Kidney (tissue), 14 donors: Measurements from ENCODE around the gene MPO. TPM values are rescaled to one million over a fixed set of nuclear protein-coding genes. Genes with fewer than 3 reads are reported as not detected.

ENCODE experiments used
- DNase-seq, 5 donors: peaks; one replicate each; pipeline ENCODE4 v3.0.0-alpha.2; 2013 to 2020
- FAIRE-seq: peaks from 2 replicates; lab custom pipeline; 2012; peaks lifted over from hg19 to GRCh38; lab: Jason Lieb, UNC
- H3K27ac ChIP-seq, 2 donors: one replicate each; pipeline ENCODE4 v1.7.0; 2013; ENCODE audit warnings: low read depth in 2 of 2, low read length in 2 of 2, inconsistent platforms in 1 of 2
- H3K27me3 ChIP-seq: one replicate; pipeline ENCODE4 v1.7.1; 2013; ENCODE audit warnings: low read length, inconsistent platforms; ENCODE audit not compliant: control insufficient read depth, insufficient read depth
- H3K36me3 ChIP-seq, 3 donors: one replicate each; pipeline versions ENCODE4 v1.7.0 to v1.7.1; 2013; ENCODE audit warnings: low read length in 3 of 3, control low read depth in 1 of 3, inconsistent platforms in 1 of 3; ENCODE audit not compliant: insufficient read depth in 3 of 3, control insufficient read depth in 2 of 3
- H3K4me1 ChIP-seq, 3 donors: one replicate each; pipeline versions ENCODE4 v1.7.0 to v1.7.1; 2013; ENCODE audit warnings: low read length in 3 of 3, inconsistent platforms in 1 of 3, low read depth in 1 of 3; ENCODE audit not compliant: control insufficient read depth in 2 of 3, insufficient read depth in 2 of 3
- H3K4me3 ChIP-seq, 3 donors: one replicate each; pipeline versions ENCODE4 v1.7.0 to v1.8.1; 2013; ENCODE audit warnings: low read length in 3 of 3, control low read depth in 1 of 3, inconsistent platforms in 1 of 3
- H3K9ac ChIP-seq, 3 donors: one replicate each; pipeline versions ENCODE4 v1.7.0 to v1.7.1; 2013; ENCODE audit warnings: low read length in 3 of 3, control low read depth in 1 of 3, inconsistent platforms in 1 of 3
- H3K9me3 ChIP-seq, 3 donors: one replicate each; pipeline versions ENCODE4 v1.7.0 to v1.7.1; 2013; ENCODE audit warnings: low read length in 3 of 3, control low read depth in 1 of 3, inconsistent platforms in 1 of 3; ENCODE audit not compliant: control insufficient read depth in 2 of 3, insufficient read depth in 1 of 3
- intact Hi-C: fragments of 100-400 bp; cut with DNase I; formaldehyde crosslinking; loops from one replicate; pipeline ENCODE4 v1.11.1; 2022
- polyA plus RNA-seq: library from polyadenylated mRNA; stranded (reverse); fragments of 350-450 nt; fragmentation: Illumina TruSeq; extraction: RNeasy Lipid Tissue Mini Kit (QIAGEN cat#74804); gene quantifications from one replicate; pipeline ENCODE4 v1.2.3, GENCODE V29; 2014; ENCODE audit warnings: low read depth, low replicate concordance; ENCODE audit not compliant: insufficient read depth
- total RNA-seq: library from RNA; stranded (reverse); fragmentation: NEBNext Ultra II Directional; extraction: Animal tissue kit (Norgen Biotek cat#: 25700); gene quantifications from one replicate; pipeline ENCODE4 v1.2.1, GENCODE V29; 2021
- TF ChIP-seq, protein P1 (sequence below): IDR thresholded peaks from 3 replicates; pipeline ENCODE4 v1.5.1; 2012; ENCODE audit warnings: mild to moderate bottlenecking, moderate library complexity, borderline replicate concordance; ENCODE audit not compliant: insufficient read depth; ENCODE audit errors: extremely low read depth
- donor health status: control.
- donor health status: control.
- donor health status: control.
- donor health status: control.
- donor health status: control.
- donor health status: DM: yes; HTN: yes; CAD: no.
- donor health status: Normal renal cell carcinoma (clear cell type).

Gene MPO
- total and polyA plus RNA-seq, 2 donors from 2014 or later, result 0.47 TPM; not detected in 1

DNA sequence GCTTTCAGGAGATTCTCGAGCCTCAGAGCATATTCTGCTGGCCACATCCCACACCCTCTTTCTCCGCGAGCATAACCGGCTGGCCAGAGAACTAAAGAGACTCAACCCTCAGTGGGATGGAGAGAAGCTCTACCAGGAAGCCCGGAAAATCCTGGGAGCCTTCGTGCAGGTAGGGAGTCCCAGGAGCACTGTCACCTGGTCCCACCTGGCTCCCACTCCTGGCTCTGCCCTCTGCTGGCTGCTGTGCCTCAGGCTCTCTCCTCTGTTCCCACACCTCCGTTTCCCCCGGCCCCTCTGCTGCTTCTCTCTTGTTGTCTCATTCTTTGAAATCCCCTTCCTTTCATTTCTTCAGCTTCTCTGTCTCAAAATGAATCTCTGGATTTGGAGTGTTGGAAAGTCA is 25.9 kb downstream of the MPO start:
- intact Hi-C loops, result no loop called here
- Histone ChIP-seq H3K9me3 (no peaks in the 10 kb centered on the region), H3K27ac (no peak overlapping the region), H3K36me3 (no peaks in the 10 kb centered on the region), H3K4me1 (no peaks in the 10 kb centered on the region), H3K4me3 (no peak overlapping the region), H3K27me3 (peaks cover 2% of the 10 kb centered on the region), H3K9ac (no peak overlapping the region)
- no peak for FAIRE-seq
- TF ChIP-seq, protein P1, sequence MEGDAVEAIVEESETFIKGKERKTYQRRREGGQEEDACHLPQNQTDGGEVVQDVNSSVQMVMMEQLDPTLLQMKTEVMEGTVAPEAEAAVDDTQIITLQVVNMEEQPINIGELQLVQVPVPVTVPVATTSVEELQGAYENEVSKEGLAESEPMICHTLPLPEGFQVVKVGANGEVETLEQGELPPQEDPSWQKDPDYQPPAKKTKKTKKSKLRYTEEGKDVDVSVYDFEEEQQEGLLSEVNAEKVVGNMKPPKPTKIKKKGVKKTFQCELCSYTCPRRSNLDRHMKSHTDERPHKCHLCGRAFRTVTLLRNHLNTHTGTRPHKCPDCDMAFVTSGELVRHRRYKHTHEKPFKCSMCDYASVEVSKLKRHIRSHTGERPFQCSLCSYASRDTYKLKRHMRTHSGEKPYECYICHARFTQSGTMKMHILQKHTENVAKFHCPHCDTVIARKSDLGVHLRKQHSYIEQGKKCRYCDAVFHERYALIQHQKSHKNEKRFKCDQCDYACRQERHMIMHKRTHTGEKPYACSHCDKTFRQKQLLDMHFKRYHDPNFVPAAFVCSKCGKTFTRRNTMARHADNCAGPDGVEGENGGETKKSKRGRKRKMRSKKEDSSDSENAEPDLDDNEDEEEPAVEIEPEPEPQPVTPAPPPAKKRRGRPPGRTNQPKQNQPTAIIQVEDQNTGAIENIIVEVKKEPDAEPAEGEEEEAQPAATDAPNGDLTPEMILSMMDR, result peak; percentile 16
- no peak for DNase-seq

DNA sequence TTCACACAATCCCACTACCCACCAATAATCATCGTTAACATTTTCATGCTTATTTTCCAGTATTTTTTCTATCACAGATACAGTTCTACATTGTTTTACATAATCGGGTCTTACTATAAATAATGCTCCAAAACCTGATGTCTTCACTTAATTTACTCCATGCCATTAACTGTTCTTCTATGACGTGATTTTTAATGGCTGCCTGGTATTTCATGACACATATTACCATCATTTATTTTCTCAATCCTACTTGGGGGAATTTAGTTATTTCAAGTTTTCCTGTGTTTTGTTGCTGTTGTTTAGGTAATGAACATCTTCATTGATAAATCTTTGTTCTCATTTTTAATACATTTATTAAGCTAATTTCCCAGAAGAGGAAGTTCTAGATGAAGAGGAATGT is 27.7 kb downstream of the MPO start:
- no peaks in the 10 kb centered on the region for H3K36me3 ChIP-seq
- H3K4me3 ChIP-seq, result no peak overlapping the region
- H3K4me1 ChIP-seq, result peaks cover 0 to 2% (median 0%) of the 10 kb centered on the region in 3 donors
- H3K9ac ChIP-seq, result no peak overlapping the region
- TF ChIP-seq, protein P1, result no peak
- peaks cover 7% of the 10 kb centered on the region for H3K27me3 ChIP-seq
- DNase-seq (no peak), FAIRE-seq (no peak)
- intact Hi-C loops, result no loop called here
- no peak overlapping the region for H3K27ac ChIP-seq
- no peaks in the 10 kb centered on the region for H3K9me3 ChIP-seq

DNA sequence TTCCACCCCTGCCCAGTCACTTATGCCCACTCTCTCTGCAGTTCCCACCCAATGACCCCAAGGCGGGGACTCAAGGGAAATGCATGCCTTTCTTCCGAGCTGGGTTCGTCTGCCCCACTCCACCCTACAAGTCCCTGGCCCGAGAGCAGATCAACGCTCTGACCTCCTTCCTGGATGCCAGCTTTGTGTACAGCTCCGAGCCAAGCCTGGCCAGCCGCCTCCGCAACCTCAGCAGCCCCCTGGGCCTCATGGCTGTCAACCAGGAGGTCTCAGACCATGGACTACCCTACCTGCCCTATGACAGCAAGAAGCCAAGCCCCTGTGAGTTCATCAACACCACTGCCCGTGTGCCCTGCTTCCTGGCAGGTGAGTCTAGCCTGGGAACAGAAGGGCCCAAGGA is 28.6 kb downstream of the MPO start:
- Histone ChIP-seq H3K4me1 (peaks cover 0 to 2% (median 0%) of the 10 kb centered on the region in 3 donors), H3K9me3 (no peaks in the 10 kb centered on the region), H3K9ac (no peak overlapping the region), H3K27ac (no peak overlapping the region), H3K4me3 (no peak overlapping the region), H3K36me3 (no peaks in the 10 kb centered on the region), H3K27me3 (peaks cover 7% of the 10 kb centered on the region)
- FAIRE-seq (no peak), DNase-seq (no peak)
- intact Hi-C loops, result no loop called here
- TF ChIP-seq, protein P1, result no peak
